HepG2 (cell line): ENCODE measurements around the gene SPAG9. TPM values are rescaled to one million over a fixed set of nuclear protein-coding genes. Genes with fewer than 3 reads are reported as not detected.

Experiments used
- CREM ChIP-seq, 2 experiments: sonication (generic) in 1 of 2; formaldehyde crosslinking in 1 of 2; IDR thresholded peaks; 2 replicates each; pipeline versions ENCODE4 v1.4.0 to v1.6.1; 2016 to 2020; ENCODE audit warnings: antibody characterized with exemption in 1 of 2, mild to moderate bottlenecking in 1 of 2, missing genetic modification reagents in 1 of 2
- EHMT2 ChIP-seq: fragments of 200-600 bp; sonication (generic); IDR thresholded peaks from 2 replicates; pipeline ENCODE4 v1.7.0; 2017; ENCODE audit warnings: antibody characterized with exemption, low read depth, low read length, borderline replicate concordance
- FOXA1 ChIP-seq, 2 experiments: fragments of 450-650 bp in 1 of 2; sonication (generic) in 1 of 2; formaldehyde crosslinking in 1 of 2; IDR thresholded peaks; 2 replicates each; pipeline versions ENCODE4 v1.4.0 to v1.6.1; 2016 to 2020; ENCODE audit warnings: missing genetic modification reagents in 1 of 2
- GMEB1 ChIP-seq: sonication (generic); formaldehyde crosslinking; IDR thresholded peaks from 2 replicates; pipeline ENCODE4 v1.5.1; 2020; ENCODE audit warnings: missing genetic modification reagents, mild to moderate bottlenecking, borderline replicate concordance
- HDAC2 ChIP-seq: sonication (generic); formaldehyde crosslinking; IDR thresholded peaks from 2 replicates; pipeline ENCODE4 v1.4.0; 2020; ENCODE audit warnings: missing genetic modification reagents
- HINFP ChIP-seq: sonication (generic); formaldehyde crosslinking; IDR thresholded peaks from 2 replicates; pipeline ENCODE4 v1.4.0; 2020; ENCODE audit warnings: low read depth, mild to moderate bottlenecking, missing genetic modification reagents
- HNF4G ChIP-seq, 2 experiments: sonication (generic) in 1 of 2; formaldehyde crosslinking in 1 of 2; IDR thresholded peaks; 2 replicates each; pipeline versions ENCODE4 v1.4.0 to v1.6.1; 2011 to 2020; ENCODE audit warnings: borderline replicate concordance in 2 of 2, low read depth in 2 of 2, mild to moderate bottlenecking in 2 of 2, low read length in 1 of 2, missing genetic modification reagents in 1 of 2, moderate library complexity in 1 of 2
- HOXD1 ChIP-seq: sonication (generic); formaldehyde crosslinking; IDR thresholded peaks from 2 replicates; pipeline ENCODE4 v1.5.0; 2020; ENCODE audit warnings: missing genetic modification reagents
- JDP2 ChIP-seq: sonication (generic); formaldehyde crosslinking; IDR thresholded peaks from 2 replicates; pipeline ENCODE4 v1.8.1; 2022; ENCODE audit warnings: missing genetic modification reagents, borderline replicate concordance
- KAT2B ChIP-seq: fragments of 150-350 bp; IDR thresholded peaks from 2 replicates; pipeline ENCODE4 v1.6.1; 2014; ENCODE audit warnings: low read depth, low read length, borderline replicate concordance
- KLF13 ChIP-seq: sonication (generic); formaldehyde crosslinking; IDR thresholded peaks from 2 replicates; pipeline ENCODE4 v1.4.0; 2020; ENCODE audit warnings: mild to moderate bottlenecking, missing genetic modification reagents
- KLF6 ChIP-seq: IDR thresholded peaks from 2 replicates; pipeline ENCODE4 v1.8.0; 2016; ENCODE audit warnings: missing biosample characterization, missing genetic modification reagents
- PHB2 ChIP-seq: fragments of 450-650 bp; IDR thresholded peaks from 2 replicates; pipeline ENCODE4 v1.6.1; 2018; ENCODE audit not compliant: partially characterized antibody
- PLRG1 ChIP-seq: fragments of 450-650 bp; conservative IDR thresholded peaks from 2 replicates; pipeline ENCODE4 v1.6.1; 2016
- RFX3 ChIP-seq: IDR thresholded peaks from 2 replicates; pipeline ENCODE4 v1.6.1; 2016; ENCODE audit warnings: missing biosample characterization, missing genetic modification reagents
- ZFX ChIP-seq: sonication (generic); formaldehyde crosslinking; IDR thresholded peaks from 2 replicates; pipeline ENCODE4 v1.4.0; 2020; ENCODE audit warnings: mild to moderate bottlenecking, low read depth, missing genetic modification reagents, moderate library complexity
- ZNF224 ChIP-seq: sonication (generic); formaldehyde crosslinking; IDR thresholded peaks from 2 replicates; pipeline ENCODE4 v1.5.0; 2020; ENCODE audit warnings: mild to moderate bottlenecking, missing genetic modification reagents
- ZNF234 ChIP-seq: sonication (generic); formaldehyde crosslinking; conservative IDR thresholded peaks from 2 replicates; pipeline ENCODE4 v1.5.1; 2020; ENCODE audit warnings: mild to moderate bottlenecking, missing genetic modification reagents
- ZNF260 ChIP-seq: sonication (generic); formaldehyde crosslinking; IDR thresholded peaks from 2 replicates; pipeline ENCODE4 v1.4.0; 2020; ENCODE audit warnings: missing genetic modification reagents, low read depth, mild to moderate bottlenecking, borderline replicate concordance
- ZNF549 ChIP-seq: sonication (generic); formaldehyde crosslinking; IDR thresholded peaks from 2 replicates; pipeline ENCODE4 v1.5.0; 2020; ENCODE audit warnings: missing genetic modification reagents
- polyA plus RNA-seq, 8 experiments: library from polyadenylated mRNA; depleted of rRNA in 3 of 8; stranded (reverse) in 7 of 8; unstranded in 1 of 8; fragments of >200 nt; fragmentation: Illumina TruSeq in 4 of 8; extraction: Trizol in 4 of 8; gene quantifications; 2 replicates each; pipeline versions ENCODE4 v1.2.1 to v1.2.3, GENCODE V29; 2011 to 2016; ENCODE audit warnings: low read depth in 4 of 8, missing spikeins in 1 of 8, mixed read lengths in 1 of 8; ENCODE audit not compliant: insufficient read depth in 1 of 8
- total RNA-seq, 5 experiments: library from RNA; depleted of rRNA; stranded (reverse); fragments of >200 nt; fragmentation: Illumina TruSeq; extraction: Trizol; gene quantifications; 2 replicates each; pipeline ENCODE4 v1.2.3, GENCODE V29; 2016; ENCODE audit warnings: low read depth in 1 of 5
- TF ChIP-seq, protein P1 (sequence below): sonication (generic); formaldehyde crosslinking; IDR thresholded peaks from 2 replicates; pipeline ENCODE4 v1.4.0; 2020; ENCODE audit warnings: missing genetic modification reagents, borderline replicate concordance
- TF ChIP-seq, protein P2 (sequence below): IDR thresholded peaks from 2 replicates; pipeline ENCODE4 v1.6.1; 2016

The SPAG9 gene
- total and polyA plus RNA-seq, 2 of the 13 experiments (the other 11 are each of a cell fraction or from before 2014, with no cell fraction given) = 43.2 to 78.6 TPM

DNA sequence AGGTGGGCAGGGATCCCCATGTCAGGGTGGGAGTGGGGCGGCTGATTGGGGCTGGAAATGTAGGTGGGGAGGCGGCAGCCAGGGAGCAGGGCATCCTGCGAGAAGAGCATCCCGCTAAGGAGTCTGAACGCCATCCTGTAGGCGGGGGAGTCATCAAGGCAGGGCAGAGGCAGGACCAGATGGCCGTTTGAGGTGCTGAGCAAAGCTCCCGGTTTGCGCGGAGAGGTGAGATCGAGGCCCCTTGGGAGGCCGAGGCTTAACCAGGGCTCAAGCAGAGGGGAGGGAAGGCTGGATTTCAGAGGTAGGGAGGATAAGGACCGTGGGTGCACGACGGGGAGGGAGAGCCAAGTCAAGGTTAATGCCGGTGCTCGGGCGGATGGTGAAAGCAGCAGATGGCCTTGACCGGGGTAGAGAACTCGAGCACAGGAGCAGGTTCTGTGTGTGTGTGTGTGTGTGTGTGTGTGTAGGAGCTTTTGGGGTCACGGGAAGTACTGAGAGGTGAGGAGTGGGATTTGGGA is 45.1 kb upstream of the SPAG9 start (continued):
- no peak for TF ChIP-seq GMEB1 (CRISPR knock-in tag)
- TF ChIP-seq KAT2B = no peak
- no peak for TF ChIP-seq PLRG1
- peak; percentile 45 for TF ChIP-seq KLF13 (CRISPR knock-in tag)
- TF ChIP-seq ZFX (CRISPR knock-in tag) = no peak
- TF ChIP-seq HOXD1 (CRISPR knock-in tag) = no peak; the same call in 1 of the 2 replicates
- TF ChIP-seq CREM (IDR thresholded peaks at IDR 0.05) = no peak
- no peak for TF ChIP-seq CREM (CRISPR knock-in tag; IDR thresholded peaks at IDR 0.05)
- TF ChIP-seq ZNF224 (CRISPR knock-in tag) = peak; percentile 79; the same call in 1 of the 2 replicates
- no peak for TF ChIP-seq HNF4G (IDR thresholded peaks at IDR 0.05; ENCODE audit: borderline replicate concordance, low read depth, low read length)
- TF ChIP-seq HNF4G (CRISPR knock-in tag; IDR thresholded peaks at IDR 0.05; ENCODE audit: borderline replicate concordance, low read depth) = no peak
- no peak for TF ChIP-seq KLF6 (CRISPR knock-in tag)
- TF ChIP-seq JDP2 (CRISPR knock-in tag) = no peak
- TF ChIP-seq, protein P1, sequence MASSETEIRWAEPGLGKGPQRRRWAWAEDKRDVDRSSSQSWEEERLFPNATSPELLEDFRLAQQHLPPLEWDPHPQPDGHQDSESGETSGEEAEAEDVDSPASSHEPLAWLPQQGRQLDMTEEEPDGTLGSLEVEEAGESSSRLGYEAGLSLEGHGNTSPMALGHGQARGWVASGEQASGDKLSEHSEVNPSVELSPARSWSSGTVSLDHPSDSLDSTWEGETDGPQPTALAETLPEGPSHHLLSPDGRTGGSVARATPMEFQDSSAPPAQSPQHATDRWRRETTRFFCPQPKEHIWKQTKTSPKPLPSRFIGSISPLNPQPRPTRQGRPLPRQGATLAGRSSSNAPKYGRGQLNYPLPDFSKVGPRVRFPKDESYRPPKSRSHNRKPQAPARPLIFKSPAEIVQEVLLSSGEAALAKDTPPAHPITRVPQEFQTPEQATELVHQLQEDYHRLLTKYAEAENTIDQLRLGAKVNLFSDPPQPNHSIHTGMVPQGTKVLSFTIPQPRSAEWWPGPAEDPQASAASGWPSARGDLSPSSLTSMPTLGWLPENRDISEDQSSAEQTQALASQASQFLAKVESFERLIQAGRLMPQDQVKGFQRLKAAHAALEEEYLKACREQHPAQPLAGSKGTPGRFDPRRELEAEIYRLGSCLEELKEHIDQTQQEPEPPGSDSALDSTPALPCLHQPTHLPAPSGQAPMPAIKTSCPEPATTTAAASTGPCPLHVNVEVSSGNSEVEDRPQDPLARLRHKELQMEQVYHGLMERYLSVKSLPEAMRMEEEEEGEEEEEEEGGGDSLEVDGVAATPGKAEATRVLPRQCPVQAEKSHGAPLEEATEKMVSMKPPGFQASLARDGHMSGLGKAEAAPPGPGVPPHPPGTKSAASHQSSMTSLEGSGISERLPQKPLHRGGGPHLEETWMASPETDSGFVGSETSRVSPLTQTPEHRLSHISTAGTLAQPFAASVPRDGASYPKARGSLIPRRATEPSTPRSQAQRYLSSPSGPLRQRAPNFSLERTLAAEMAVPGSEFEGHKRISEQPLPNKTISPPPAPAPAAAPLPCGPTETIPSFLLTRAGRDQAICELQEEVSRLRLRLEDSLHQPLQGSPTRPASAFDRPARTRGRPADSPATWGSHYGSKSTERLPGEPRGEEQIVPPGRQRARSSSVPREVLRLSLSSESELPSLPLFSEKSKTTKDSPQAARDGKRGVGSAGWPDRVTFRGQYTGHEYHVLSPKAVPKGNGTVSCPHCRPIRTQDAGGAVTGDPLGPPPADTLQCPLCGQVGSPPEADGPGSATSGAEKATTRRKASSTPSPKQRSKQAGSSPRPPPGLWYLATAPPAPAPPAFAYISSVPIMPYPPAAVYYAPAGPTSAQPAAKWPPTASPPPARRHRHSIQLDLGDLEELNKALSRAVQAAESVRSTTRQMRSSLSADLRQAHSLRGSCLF = no peak
- no peak for TF ChIP-seq FOXA1 (IDR thresholded peaks at IDR 0.05)
- no peak for TF ChIP-seq FOXA1 (CRISPR knock-in tag; IDR thresholded peaks at IDR 0.05)
- no peak for TF ChIP-seq HDAC2 (CRISPR knock-in tag)
- TF ChIP-seq ZNF234 (CRISPR knock-in tag) = 0 out of 2 replicates have a peak, but pooled peaks have one; percentile 38
- no peak for TF ChIP-seq PHB2
- TF ChIP-seq ZNF260 = no peak
- TF ChIP-seq ZNF549 = no peak
- no peak for TF ChIP-seq EHMT2
- TF ChIP-seq RFX3 (CRISPR knock-in tag) = no peak
- TF ChIP-seq, protein P2, sequence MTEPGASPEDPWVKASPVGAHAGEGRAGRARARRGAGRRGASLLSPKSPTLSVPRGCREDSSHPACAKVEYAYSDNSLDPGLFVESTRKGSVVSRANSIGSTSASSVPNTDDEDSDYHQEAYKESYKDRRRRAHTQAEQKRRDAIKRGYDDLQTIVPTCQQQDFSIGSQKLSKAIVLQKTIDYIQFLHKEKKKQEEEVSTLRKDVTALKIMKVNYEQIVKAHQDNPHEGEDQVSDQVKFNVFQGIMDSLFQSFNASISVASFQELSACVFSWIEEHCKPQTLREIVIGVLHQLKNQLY (CRISPR knock-in tag) = no peak
- TF ChIP-seq HINFP (CRISPR knock-in tag) = no peak
